NCI-H1436 treated with DMSO at 0.1 percent for 48 hours (cell line): ENCODE measurements around the gene SNX6.
"Not testable (repeated sequence)": the region's sequence is repeated elsewhere in the genome, so short reads cannot be mapped to it uniquely, and the experiment has no call there.

Experiments
- DNase-seq: peaks from one replicate; lab custom pipeline; 2025; lab: John Stamatoyannopoulos, UW

SNX6 gene

DNA sequence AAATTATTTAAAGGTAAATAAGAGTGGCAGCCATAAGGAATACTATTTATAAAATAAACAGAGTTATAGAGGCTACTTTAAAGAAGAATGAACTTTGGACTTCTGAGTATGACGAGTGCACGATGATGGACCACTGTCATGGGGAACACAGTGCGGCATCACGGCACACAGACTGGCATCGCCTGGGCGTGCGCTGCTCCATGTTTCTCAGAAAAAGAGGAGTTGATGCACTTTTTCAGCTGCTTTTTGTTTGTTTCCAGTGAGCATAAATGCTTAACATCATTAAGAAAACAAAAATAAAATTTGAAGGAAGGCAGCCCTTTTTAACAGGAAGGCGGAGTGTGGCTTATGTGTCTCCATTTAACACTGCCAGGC, 67.2 kb downstream of the SNX6 start:
- DNase-seq, result no peak

DNA sequence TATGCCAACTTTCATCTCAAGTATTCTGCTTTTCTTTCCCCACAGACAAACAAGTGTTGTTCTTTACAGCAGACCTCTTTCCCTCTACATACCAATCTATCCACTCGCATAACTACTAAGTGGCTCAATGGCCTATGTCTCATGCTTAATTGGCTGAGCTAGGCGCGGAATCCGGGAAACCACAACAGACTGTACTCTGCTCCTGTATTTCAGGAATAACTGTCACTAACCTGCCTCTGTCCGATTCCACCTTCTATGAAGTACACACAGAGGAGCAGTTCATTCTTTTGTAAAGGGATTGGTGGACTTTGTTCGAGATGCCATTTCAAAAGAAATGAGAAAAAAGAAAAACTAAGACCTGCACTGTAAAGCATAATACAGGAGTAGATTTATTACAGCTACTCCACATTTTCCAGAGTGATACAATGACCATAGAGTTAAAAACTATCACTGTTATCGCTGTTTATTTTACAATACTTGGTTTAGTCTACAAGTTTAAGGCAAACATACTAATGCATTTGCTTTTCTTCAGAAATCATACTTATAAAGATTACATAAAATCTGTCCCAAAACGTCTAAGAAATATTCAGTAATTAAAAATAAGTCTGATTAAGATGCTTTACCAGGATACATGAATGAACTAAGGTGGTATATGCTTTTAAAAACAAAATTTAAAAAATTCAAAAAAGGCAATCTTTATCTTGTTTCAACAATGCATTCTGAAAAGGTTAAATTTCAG, 67.7 kb downstream of the SNX6 start:
- not testable (repeated sequence) for DNase-seq

GRCh38 chr14:34556498-34556829, 73.5 kb downstream of the SNX6 start:
- not testable (repeated sequence) for DNase-seq

DNA sequence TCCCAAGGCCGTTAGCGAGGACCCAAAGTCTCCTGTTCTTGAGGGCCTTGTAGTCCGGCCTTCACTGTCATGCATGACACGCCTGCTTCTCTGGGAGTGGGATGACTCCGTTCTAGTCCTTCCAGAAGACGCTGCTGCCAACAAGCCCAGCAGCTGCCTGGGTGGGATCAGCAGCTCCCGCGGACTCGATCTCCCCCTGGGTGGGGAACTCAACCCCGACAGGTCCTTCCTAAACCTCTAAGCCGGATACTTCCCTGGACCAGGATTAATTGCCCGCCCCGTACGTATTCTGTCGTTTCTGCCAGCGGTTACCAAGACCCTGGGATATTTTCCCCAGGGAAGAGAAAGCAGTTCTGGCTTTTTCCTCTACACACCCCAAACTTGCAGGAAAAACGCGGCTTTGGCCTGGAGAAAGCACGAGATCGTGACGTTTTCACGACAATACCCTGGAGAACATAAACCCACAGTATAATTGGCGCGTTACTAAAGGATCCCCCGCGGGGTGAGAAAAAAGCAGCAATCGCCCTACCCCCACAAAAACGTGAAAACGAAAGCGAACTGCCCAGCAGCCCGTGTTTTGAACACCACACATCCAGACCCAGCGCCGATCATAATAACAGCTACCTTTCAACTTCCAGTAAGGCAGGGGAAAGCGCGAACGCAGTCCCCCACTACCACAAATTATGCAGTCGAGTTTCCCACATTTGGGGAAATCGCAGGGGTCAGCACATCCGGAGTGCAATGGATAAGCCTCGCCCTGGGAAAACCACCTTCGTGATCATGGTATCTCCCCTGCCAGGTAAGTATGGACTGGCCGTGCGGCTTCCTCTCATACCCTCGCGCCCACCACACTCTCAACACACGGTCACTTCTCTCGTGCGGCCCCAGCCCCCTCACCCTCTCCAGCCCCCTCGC, 74.1 kb downstream of the SNX6 start:
- not testable (repeated sequence) for DNase-seq

DNA sequence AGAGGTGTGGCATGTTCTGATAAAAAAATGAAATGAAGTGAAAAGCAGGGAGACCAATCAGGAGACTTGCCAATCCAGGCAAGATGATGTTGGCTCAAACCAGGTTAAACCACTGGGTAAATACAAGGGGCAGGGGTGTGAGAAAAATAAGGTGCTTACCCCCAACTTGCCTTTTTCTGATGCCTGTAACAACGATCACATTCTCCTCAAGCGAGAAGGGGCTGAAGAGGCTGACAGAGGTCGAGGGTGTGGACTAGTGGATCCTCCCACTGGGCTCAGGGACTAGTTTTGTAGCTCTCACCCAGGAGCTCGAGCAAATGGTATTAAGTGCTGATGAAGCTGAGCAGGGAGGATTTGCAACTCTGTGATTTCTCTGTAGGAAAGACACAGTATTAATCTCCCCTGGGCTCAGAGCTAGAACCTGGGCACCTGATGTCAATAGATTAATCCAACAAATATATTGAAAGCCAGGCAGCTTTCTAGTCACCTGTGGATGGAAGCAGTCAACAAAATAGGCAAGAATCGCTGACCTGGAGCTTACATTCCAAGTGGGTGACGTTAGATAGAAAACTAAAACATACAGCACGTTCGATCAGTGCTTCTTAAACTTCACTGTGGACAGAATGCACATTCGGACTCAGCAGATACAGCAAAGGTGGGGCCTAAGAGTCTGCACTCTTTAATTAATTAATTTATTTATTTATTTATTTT, 75.3 kb downstream of the SNX6 start:
- DNase-seq, result no peak

- not testable (repeated sequence) for DNase-seq
Observed at GRCh38 chr14:34549276-34549966, 80.5 kb downstream of the SNX6 start.

GRCh38 chr14:34548472-34548981, 81.4 kb downstream of the SNX6 start:
- DNase-seq, result no peak

- not testable (repeated sequence) for DNase-seq
Observed at GRCh38 chr14:34547136-34547520, 82.8 kb downstream of the SNX6 start.

DNA sequence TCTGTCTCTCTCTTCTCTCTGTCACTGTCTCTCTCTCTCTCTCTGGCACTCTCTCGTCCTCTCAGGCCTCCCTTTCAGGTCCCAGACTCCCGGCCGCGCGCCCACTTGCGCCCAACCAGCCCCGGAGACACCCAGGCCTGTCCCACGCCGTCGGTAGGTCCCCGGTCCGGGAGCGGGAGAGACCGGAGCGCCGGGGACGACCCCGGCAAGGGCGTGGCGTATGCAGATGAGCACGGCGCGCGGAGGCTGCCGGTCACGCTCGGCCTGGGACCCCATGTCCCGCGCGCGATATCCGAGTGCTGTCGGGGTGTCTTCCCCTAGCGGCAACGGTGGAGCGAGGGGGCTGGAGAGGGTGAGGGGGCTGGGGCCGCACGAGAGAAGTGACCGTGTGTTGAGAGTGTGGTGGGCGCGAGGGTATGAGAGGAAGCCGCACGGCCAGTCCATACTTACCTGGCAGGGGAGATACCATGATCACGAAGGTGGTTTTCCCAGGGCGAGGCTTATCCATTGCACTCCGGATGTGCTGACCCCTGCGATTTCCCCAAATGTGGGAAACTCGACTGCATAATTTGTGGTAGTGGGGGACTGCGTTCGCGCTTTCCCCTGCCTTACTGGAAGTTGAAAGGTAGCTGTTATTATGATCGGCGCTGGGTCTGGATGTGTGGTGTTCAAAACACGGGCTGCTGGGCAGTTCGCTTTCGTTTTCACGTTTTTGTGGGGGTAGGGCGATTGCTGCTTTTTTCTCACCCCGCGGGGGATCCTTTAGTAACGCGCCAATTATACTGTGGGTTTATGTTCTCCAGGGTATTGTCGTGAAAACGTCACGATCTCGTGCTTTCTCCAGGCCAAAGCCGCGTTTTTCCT, 83.4 kb downstream of the SNX6 start:
- DNase-seq, result not testable (repeated sequence)

GRCh38 chr14:34540181-34541059, 89.5 kb downstream of the SNX6 start:
- DNase-seq, result not testable (repeated sequence)

DNA sequence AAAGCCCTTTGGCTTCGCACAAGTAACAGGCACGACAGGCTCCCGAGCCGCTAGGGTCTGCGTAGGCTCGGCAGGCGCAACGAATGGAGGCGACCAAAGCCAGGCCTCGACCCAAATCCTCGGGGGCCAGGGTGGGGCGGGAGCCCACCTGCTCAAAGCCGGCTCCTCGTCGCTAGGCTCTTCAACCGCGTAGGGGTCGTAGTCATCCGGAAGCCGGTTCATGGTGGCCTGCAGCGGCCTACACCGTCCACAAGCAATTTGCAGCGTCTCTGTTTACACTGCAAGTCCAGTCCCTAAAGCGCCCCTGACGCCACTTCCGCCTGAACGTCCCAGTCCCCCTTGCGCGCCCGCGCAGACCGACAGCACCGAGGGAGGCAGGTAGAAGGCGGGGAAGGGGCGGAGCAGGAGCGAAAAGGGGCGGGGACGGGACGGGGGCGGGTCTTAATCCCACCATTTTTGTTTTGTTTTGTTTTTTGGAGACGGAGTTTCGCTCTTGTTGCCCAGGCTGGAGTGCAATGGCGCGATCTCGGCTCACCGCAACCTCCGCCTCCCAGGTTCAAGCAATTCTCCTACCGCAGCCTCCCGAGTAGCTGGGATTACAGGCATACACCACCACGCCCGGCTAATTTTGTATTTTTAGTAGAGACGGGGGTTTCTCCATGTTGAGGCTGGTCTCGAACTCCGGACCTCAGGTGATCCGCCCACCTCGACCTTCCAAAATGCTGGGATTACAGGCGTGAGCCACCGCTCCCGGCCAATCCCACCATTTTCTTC, 90.4 kb downstream of the SNX6 start, which contains the start of gene EAPP:
TSS of gene EAPP (minus strand) at position 295 of the 774 bp plus-strand sequence. CDS start at position 222, 73 bp downstream.
- no peak for DNase-seq

- DNase-seq, result no peak
Observed at GRCh38 chr14:34538871-34539406, 91.0 kb downstream of the SNX6 start.

DNA sequence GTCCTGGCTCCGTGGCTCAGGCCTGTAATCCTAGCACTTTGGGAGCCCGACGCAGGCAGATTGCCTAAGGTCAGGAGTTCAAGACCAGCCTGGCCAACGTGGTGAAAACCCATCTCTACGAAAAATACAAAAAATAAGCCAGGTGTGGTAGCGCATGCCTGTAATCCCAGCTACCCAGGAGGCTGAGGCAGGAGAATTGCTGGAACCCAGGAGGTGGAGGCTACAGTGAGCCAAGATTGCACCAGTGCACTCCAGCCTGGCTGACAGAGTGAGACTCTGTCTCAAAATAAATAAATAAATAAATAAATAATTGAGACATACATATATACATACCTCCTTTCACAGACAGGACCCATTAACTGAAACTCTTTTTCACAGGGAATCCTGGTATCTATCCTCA, 91.9 kb downstream of the SNX6 start:
- not testable (repeated sequence) for DNase-seq

- no peak for DNase-seq
Observed at GRCh38 chr14:34537677-34538009, 92.3 kb downstream of the SNX6 start.

GRCh38 chr14:34536951-34537676, 92.8 kb downstream of the SNX6 start:
- no peak for DNase-seq

- no peak for DNase-seq
Observed at GRCh38 chr14:34527591-34527990, 102.4 kb downstream of the SNX6 start.

DNA sequence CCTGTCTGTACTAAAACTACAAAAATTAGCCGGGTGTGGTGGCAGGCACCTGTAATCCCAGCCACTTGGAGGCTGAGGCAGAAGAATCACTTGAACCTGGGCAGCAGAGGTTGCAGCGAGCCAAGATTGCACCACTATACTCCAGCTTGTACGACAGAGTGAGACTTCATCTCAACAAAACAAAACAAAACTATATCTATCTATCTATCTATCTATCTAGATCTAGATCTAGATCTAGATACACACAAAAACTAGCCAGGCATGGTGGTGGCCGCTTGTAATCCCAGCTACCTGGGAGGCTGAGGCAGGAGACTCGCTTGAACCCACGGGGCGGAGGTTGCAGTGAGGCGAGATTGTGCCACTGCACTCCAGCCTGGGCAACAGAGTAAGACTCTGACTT, 105.7 kb downstream of the SNX6 start:
- not testable (repeated sequence) for DNase-seq

DNA sequence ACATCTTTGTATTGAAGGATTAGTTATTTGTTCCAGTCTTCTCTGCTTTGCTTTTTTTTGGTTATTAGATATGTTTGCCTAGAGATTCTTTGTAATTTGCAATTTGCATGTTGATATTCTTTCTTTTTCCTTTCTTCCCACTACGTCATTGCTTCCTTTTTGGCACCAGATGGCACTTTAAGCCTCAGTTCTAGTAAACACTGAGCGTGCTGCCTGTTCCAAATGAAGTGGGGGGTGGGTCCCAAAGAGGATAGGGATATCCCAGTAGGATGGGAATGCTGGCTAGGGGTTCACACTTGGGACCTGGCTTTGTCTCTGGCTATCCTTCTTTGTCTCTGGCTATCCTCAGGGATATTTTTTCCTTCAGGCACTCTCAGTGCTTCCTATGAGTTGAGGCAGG, 107.5 kb downstream of the SNX6 start:
- no peak for DNase-seq
